GM21515 (cell line): ENCODE results near the gene CLEC2B.

Experiments used
- ATAC-seq: cut with Tn5 transposase; IDR thresholded peaks from one replicate; pipeline ENCODE4 v1.9.1; 2021; ENCODE audit not compliant: unreplicated experiment

Gene CLEC2B

GRCh38 chr12:9809866-9810265, 59.3 kb downstream of the CLEC2B start:
- ATAC-seq, result no peak

DNA sequence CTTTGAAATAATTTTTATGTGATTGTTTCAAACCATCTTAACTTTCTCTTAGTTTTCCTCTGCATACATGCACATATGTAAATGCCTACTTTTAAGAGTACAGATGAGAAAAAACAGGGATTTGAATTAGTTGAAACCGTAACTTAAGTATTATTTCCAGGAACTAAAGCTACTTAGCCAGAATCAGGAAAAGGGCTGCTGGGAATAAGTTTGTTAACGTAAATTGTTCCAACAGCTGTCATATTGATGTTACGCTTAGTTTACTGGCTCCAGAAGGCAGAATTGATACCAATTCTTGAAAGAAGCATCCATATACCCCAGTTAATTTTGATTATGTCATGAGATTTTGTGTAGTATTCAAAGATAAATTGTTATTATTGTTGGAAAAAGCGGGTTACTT, 59.8 kb downstream of the CLEC2B start:
- no peak for ATAC-seq

- ATAC-seq, result no peak
These were observed 60.6 kb downstream of the CLEC2B start for GRCh38 chr12:9808504-9808903.

GRCh38 chr12:9806714-9807113, 62.4 kb downstream of the CLEC2B start:
- no peak for ATAC-seq

GRCh38 chr12:9805883-9806282, 63.3 kb downstream of the CLEC2B start:
- no peak for ATAC-seq
